Cortex of kidney (tissue), 1 donor: ENCODE data around the gene C11orf24.
"Not testable (repeated sequence)": the region's sequence is repeated elsewhere in the genome, so short reads cannot be mapped to it uniquely, and the experiment has no call there.

Source experiments
- DNase-seq: peaks from one replicate; lab custom pipeline; 2025; lab: John Stamatoyannopoulos, UW

C11orf24 gene

DNA sequence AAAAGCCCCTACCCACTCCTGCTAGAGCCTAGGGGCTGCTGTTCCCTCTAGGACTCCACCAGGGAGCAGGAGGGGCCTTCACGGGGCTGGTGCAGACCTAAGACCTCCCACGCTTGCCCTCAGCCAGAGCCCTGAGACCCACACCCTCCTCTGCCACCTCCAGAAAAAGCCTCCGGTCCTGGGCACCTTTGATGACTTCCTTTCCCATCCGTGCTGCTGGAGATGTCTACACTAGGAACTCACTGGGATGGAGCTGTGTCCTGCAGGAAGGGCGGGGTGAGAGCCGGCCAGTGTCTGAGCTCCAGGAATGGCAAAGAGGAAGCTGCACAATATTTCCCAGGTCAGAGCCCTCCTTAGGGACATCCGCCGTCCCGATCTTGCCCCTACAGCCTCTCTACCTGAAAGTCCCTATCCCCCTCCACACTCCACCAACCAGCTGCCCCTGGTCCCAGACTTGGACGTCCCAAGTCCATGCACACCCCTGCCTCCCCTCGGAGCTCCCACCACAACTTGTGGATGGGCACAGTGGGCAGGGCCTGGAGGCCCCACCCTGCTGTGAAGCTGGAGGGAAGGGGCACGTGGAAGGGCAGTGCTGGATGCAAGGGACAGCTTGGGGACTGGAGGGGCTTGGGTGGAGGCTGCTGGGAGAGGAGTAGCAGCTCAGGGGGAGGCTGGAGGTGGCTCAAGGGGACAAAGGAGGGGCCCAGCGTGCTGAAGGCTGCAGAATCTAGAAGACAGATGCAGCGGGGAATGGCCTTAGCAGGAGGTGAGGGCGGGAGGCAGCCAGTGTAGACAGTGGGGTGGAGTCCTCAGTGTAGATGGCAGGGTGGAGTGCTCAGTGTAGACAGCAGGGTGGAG is 27.1 kb upstream of the C11orf24 start:
- no peak for DNase-seq

DNA sequence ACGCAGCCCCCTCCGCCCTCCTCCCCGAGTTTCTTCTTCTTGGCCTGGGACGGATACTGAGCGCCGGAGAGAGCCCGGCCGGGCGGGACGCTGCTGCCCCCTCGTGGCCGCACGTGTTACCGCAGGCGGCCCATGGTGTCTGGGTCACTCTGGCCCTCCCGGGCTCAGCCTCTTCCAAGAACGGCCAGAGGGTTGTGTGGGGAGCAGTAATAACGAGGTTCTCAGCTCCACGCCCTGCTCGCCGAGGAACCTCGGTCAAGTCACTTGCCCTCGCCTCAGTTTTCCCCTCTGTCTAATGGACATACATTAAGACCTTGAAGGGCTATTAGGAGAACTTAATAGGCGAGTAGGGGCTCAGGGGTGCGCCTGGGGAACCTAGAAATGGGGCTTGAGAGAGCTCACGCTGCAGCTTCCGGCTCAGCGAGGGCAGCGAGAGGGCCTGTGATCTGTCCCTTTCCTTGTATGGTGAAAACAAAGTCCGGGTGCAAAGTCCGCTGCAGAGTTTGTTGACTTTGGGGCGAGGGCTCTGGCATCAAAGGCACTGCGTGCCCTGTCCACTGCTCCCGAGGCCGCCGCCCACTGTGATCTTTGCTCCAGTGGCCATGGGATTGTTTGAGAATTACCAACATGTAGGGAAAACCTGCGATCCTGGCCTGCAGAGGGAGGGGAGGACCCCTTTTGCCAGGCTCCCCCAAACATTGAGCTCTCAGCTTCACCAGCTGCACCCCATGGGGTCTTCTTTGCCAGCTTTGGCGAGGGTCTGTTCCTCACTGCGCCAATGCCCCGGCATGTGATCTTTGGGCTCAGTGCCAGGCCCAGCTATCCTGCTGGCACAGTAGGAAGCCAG is 26.3 kb upstream of the C11orf24 start:
- DNase-seq, result no peak

- DNase-seq, result no peak
Measured at GRCh38 chr11:68297494-68297811, 25.7 kb upstream of the C11orf24 start.

GRCh38 chr11:68297052-68297378 is 25.2 kb upstream of the C11orf24 start:
- no peak for DNase-seq

DNA sequence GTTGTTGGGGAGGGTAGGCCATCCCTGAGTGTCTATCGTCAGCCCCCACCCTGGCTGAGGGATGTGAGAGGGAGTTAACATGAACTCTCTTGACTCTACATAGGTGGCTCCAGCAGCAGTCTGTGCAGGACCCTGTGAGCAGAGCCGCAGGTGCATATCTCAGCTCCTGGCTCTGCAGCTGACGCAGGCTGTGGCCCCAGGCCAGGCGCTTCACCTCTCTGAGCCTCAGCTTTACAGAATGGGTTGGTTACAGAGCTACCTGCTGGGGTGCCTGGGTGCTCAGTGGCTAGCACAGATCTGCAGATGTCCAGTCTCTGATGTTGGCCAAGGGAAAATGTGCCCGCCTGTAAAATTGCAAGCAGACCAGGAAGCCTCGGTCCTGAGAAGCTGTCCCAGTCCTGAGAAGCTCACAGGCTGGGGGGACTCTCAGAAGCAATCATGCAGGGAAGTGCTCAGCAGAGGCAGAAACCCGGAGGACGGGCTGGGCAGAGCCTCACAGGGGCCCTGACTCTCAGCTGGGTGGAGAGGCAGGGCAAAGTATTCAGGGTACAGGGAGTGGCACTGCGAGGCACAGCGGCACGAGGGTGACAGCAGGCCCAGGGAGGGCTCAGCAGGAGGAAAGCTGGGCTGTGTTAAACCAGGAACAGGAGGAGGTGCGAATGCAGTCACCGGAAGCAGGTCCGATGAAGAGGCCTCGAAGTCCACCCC is 24.7 kb upstream of the C11orf24 start:
- no peak for DNase-seq

- DNase-seq, result no peak
Measured at GRCh38 chr11:68295940-68296339, 24.2 kb upstream of the C11orf24 start.

DNA sequence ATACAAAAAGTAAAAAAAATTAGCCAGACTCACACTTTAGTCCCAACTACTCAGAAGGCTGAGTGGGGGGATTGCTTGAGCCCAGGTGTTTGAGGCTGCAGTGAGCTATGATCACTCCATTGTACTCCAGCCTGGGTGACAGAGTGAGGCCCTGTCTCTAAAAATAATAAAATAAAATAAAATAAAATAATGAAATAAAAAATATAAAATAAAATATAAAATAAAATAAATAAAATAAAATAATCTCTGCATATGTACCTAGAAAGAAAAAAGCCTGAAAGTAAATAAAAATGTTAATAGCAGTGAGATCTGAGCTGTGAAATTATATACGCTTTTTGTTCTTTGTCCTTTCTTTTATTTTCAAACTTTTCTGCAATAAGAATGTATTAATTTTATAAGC is 23.5 kb upstream of the C11orf24 start:
- no peak for DNase-seq

GRCh38 chr11:68293708-68294107 is 21.9 kb upstream of the C11orf24 start:
- DNase-seq, result no peak

DNA sequence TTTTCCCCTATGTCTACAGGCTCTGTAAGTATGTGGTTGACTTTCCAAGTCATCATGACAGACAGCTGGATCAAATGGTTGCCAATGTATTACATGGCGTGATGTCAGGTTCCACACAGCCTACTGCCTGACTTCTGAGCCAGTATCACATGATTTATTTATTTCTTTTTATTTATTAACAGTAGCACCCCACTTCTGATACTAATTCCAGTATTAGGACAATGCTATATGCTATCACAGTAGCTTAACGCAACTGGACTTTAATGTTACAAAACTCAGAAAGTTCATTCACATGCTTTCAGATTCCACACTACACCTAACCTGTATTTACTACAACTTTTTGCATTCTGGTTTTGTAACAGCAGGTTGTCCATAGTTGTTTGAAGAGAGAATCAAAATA is 17.7 kb upstream of the C11orf24 start:
- no peak for DNase-seq

DNA sequence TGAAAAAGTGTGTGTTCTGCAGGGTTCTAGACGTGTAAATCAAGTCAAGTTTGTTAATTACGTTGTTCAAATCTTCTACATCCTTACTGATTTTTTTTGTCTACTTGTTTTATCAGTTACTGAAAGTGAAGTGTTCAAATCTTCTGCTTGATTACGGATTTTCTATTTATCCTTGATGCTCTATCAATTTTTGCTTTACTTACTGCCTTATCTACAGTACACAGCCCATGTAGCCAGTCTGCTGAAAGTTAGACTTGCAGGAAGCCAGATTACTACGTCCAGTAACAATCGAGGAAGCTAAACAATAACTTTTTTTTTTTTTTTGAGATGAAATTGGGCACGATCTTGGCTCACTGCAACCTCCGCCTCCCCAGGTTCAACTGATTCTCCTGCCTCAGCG is 15.6 kb upstream of the C11orf24 start:
- no peak for DNase-seq

DNA sequence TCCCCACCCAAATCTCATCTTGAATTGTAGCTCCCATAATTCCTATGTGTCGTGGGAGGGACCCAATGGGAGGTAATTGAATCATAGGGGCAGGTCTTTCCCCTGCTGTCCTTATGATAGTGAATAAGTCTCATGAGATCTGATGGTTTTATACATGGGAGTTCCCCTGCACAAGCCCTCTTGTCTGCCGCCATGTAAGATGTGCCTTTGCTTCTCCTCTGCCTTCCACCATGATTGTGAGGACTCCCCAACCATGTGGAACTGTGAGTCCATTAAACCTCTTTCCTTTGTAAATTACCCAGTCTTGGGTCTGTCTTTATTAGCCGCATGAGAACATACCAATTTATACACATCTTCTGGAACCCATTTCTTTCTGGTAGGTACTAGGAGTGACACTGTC is 12.8 kb upstream of the C11orf24 start:
- DNase-seq, result not testable (repeated sequence)

- DNase-seq, result no peak
Measured at GRCh38 chr11:68282861-68283230, 11.1 kb upstream of the C11orf24 start.

DNA sequence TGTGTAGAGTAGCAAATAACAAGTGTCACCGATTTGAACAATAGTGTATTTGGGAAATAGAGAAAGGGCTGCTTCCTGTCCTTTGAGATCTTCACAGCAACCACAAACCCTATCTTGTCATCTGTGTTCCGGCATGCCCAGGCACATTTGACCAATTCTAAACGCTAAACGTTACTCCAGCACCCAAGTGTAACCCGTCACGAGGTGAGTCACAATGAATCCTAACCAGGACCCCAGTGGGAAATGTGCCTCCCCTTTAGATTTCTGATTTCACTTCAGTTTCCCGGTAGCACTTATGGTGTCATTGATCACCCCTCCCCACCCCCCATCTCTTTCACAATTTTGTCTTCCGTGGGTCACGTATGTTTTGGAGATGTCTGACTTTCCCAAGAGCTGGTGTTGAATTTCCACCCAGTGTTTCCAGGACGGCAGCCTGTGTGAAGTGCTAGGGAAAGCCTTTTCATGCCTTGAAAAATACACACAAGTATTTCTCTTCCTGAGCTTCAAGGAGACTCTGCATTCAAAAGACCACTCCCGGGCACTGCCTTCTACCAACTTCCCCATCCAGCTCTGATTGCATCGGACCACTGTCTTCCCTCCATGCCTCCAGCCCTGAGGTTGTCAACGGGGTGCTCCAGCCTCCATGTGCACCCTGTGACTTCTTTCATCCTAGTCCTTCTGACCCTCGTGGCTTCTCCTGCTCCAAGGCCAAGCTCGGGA is 10.5 kb upstream of the C11orf24 start:
- DNase-seq, result no peak

- DNase-seq, result no peak
Measured at GRCh38 chr11:68279676-68280075, 7.9 kb upstream of the C11orf24 start.

DNA sequence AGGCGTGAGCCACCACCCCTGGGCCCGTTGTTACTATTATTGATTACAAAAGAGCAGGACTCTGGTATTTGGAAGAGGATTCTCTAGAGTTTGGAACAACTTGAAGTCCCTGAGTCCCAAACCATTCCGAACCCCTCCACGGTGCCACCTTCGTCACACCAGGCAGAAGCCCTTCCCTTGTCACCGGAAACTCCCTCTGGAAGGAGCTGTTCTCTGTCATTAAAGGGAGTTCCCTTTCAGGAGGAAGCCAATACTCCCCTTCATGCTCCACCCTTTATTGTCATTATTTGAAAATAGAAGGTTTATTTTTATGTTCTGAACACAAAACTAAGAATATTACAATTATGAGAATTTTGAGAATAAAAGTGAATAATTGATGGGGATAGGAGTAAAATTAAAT is 5.1 kb upstream of the C11orf24 start:
- DNase-seq, result no peak

GRCh38 chr11:68275721-68276507 is 4.1 kb upstream of the C11orf24 start:
- DNase-seq, result no peak

GRCh38 chr11:68274306-68274705 is 2.5 kb upstream of the C11orf24 start:
- DNase-seq, result no peak

DNA sequence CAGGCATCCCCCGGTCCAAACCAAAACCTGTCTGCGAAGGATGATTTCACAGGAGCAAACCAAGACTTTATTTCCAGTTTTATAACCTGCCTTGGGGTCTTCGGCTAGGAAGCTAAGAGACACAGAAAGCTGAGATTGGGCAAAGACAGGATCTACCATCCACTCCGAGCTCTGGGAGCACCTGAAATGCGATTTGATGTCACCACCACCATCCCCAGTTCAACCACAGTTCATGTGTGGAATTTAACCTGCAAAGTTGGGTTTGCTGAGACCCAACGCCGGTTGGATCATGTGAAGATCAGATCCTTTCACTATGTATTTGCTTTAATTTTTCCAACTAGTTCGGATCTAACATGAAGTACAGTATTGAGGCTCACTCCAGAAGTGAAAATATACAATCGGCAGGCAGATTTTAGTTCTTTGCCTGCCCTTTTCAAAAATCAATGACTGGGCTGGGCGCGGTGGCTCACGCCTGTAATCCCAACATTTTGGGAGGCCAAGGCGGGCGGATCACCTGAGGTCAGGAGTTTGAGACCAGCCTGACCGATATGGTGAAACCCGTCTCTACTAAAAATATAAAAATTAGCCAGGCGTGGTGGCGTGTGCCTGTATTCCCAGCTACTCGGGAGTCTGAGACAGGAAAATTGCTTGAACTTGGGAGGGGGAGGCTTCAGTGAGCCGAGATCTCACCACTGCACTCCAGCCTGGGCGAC is 1.4 kb upstream of the C11orf24 start:
- DNase-seq, result no peak

- DNase-seq, result no peak
Measured at GRCh38 chr11:68271023-68271780, 571 bp downstream of the C11orf24 start.
